H1 (cell line): ENCODE results near the gene FAM171A1. TPM values are rescaled to one million over a fixed set of nuclear protein-coding genes. Genes with fewer than 3 reads are reported as not detected.

Experiments used
- CTCF ChIA-PET: fragments of 300-600 bp; sonication (Branson Sonifier 250); formaldehyde crosslinking; loops from one replicate; lab custom pipeline; 2021; ENCODE audit not compliant: partially characterized antibody; lab: Charles Lee
- POLR2A ChIA-PET: fragments of 300-600 bp; sonication (Branson Sonifier 250); formaldehyde crosslinking; loops from one replicate; lab custom pipeline; 2021; ENCODE audit warnings: inconsistent platforms; ENCODE audit not compliant: partially characterized antibody; lab: Charles Lee
- DNase-seq, 2 experiments: peaks; one replicate each; pipeline versions ENCODE4 v3.0.0 to v3.0.0-alpha.2; 2010 to 2022; ENCODE audit warnings: low spot score in 2 of 2, low read depth in 1 of 2, mixed read lengths in 1 of 2
- FAIRE-seq: peaks from 2 replicates; lab custom pipeline; 2011; peaks lifted over from hg19 to GRCh38; lab: Jason Lieb, UNC
- H2AFZ ChIP-seq: 2 replicates; pipeline ENCODE4 v1.8.1; 2012; ENCODE audit warnings: low read length, inconsistent platforms
- H2AK5ac ChIP-seq: 2 replicates; pipeline ENCODE4 v1.6.1; 2013; ENCODE audit warnings: low read depth, low read length
- H2BK120ac ChIP-seq: replicated peaks from 2 replicates; pipeline ENCODE3; 2013; ENCODE audit warnings: low read depth, low read length, inconsistent platforms
- H2BK12ac ChIP-seq: 2 replicates; pipeline ENCODE4 v1.6.1; 2013; ENCODE audit warnings: low read depth, low read length
- H2BK15ac ChIP-seq: 2 replicates; pipeline ENCODE4 v1.6.1; 2013; ENCODE audit warnings: low read length
- H2BK20ac ChIP-seq: 2 replicates; pipeline ENCODE4 v1.6.1; 2013; ENCODE audit warnings: low read length
- H2BK5ac ChIP-seq: 2 replicates; pipeline ENCODE4 v1.6.1; 2013; ENCODE audit warnings: low read depth, low read length
- H3K14ac ChIP-seq: 2 replicates; pipeline ENCODE4 v1.6.1; 2013; ENCODE audit warnings: inconsistent platforms; ENCODE audit not compliant: insufficient read length
- H3K18ac ChIP-seq: 2 replicates; pipeline ENCODE4 v1.6.1; 2013; ENCODE audit warnings: low read length; ENCODE audit errors: extremely low read depth
- H3K23ac ChIP-seq: 2 replicates; pipeline ENCODE4 v1.6.1; 2013; ENCODE audit warnings: inconsistent platforms; ENCODE audit not compliant: insufficient read length
- H3K23me2 ChIP-seq: 2 replicates; pipeline ENCODE4 v1.6.1; 2013; ENCODE audit warnings: low read depth, low read length
- H3K27ac ChIP-seq: 2 replicates; pipeline ENCODE4 v1.6.1; 2011; ENCODE audit warnings: low read depth, low read length, inconsistent platforms
- H3K27me3 ChIP-seq, 4 experiments: replicated peaks in 1 of 4; 1 replicate in 1 of 4; 2 replicates in 3 of 4; pipeline versions ENCODE4 v1.6.1 to v1.8.1; 2011 to 2013; ENCODE audit warnings: low read length in 3 of 4, mild to moderate bottlenecking in 3 of 4, inconsistent platforms in 2 of 4, mixed read lengths in 2 of 4, moderate library complexity in 1 of 4; ENCODE audit not compliant: control insufficient read depth in 3 of 4, insufficient read depth in 3 of 4; ENCODE audit errors: extremely low read depth in 1 of 4
- H3K36me3 ChIP-seq, 4 experiments: 2 replicates each; pipeline versions ENCODE4 v1.6.1 to v1.8.1; 2011 to 2013; ENCODE audit warnings: mild to moderate bottlenecking in 4 of 4, low read length in 3 of 4, moderate library complexity in 2 of 4, control low read depth in 1 of 4, inconsistent platforms in 1 of 4; ENCODE audit not compliant: insufficient read depth in 4 of 4, control insufficient read depth in 2 of 4
- H3K4ac ChIP-seq: replicated peaks from 2 replicates; pipeline ENCODE3; 2013; ENCODE audit warnings: low read length, low read depth, mixed read lengths, inconsistent platforms; ENCODE audit not compliant: insufficient read length
- H3K4me1 ChIP-seq, 4 experiments: replicated peaks in 1 of 4; 1 replicate in 1 of 4; 2 replicates in 3 of 4; pipeline versions ENCODE4 v1.6.1 to v1.8.1; 2011 to 2013; ENCODE audit warnings: low read length in 3 of 4, inconsistent platforms in 2 of 4, mixed read lengths in 1 of 4; ENCODE audit not compliant: insufficient read depth in 4 of 4, control insufficient read depth in 3 of 4
- H3K4me2 ChIP-seq, 2 experiments: 2 replicates each; pipeline versions ENCODE4 v1.6.1 to v1.8.1; 2011 to 2013; ENCODE audit warnings: low read depth in 2 of 2, low read length in 2 of 2, control low read depth in 1 of 2, inconsistent platforms in 1 of 2, mild to moderate bottlenecking in 1 of 2; ENCODE audit not compliant: insufficient read depth in 1 of 2
- H3K4me3 ChIP-seq, 4 experiments: fragments of 200-600, 300-600 bp in 1 of 4; sonication (generic), shearing (Covaris generic), sonication (Bioruptor Twin) in 1 of 4; 2 replicates each; pipeline versions ENCODE4 v1.5.1 to v1.8.1; 2011 to 2016; ENCODE audit warnings: low read length in 4 of 4, low read depth in 3 of 4, control low read depth in 2 of 4, inconsistent platforms in 2 of 4, mild to moderate bottlenecking in 2 of 4, mixed read lengths in 1 of 4, moderate library complexity in 1 of 4; ENCODE audit not compliant: insufficient read depth in 2 of 4; ENCODE audit errors: extremely low read depth in 1 of 4
- H3K56ac ChIP-seq: replicated peaks from 2 replicates; pipeline ENCODE3; 2013; ENCODE audit warnings: low read depth, mild to moderate bottlenecking, mixed read lengths, low read length, inconsistent platforms; ENCODE audit not compliant: insufficient read length
- H3K79me1 ChIP-seq: 2 replicates; pipeline ENCODE4 v1.6.1; 2013; ENCODE audit warnings: low read depth, low read length, control low read depth
- H3K79me2 ChIP-seq, 2 experiments: 2 replicates each; pipeline versions ENCODE4 v1.6.1 to v1.8.1; 2012 to 2013; ENCODE audit warnings: low read length in 2 of 2, mild to moderate bottlenecking in 2 of 2, inconsistent platforms in 1 of 2; ENCODE audit not compliant: insufficient read depth in 2 of 2, control insufficient read depth in 1 of 2
- H3K9ac ChIP-seq, 4 experiments: replicated peaks in 1 of 4; 1 replicate in 1 of 4; 2 replicates in 3 of 4; pipeline versions ENCODE4 v1.6.1 to v1.8.1; 2011 to 2013; ENCODE audit warnings: low read depth in 3 of 4, low read length in 3 of 4, control low read depth in 2 of 4, mild to moderate bottlenecking in 2 of 4, moderate library complexity in 2 of 4, inconsistent platforms in 1 of 4; ENCODE audit errors: extremely low read depth in 1 of 4
- H3K9me3 ChIP-seq, 2 experiments: 2 replicates each; pipeline versions ENCODE4 v1.6.1 to v1.8.1; 2012 to 2013; ENCODE audit warnings: mild to moderate bottlenecking in 2 of 2, moderate library complexity in 2 of 2, control low read depth in 1 of 2, inconsistent platforms in 1 of 2, low read depth in 1 of 2, low read length in 1 of 2, mixed read lengths in 1 of 2; ENCODE audit not compliant: insufficient read depth in 2 of 2
- H4K20me1 ChIP-seq, 2 experiments: replicated peaks in 1 of 2; 2 replicates each; pipeline versions ENCODE3 to v1.8.1; 2011 to 2013; ENCODE audit warnings: inconsistent platforms in 2 of 2, low read length in 2 of 2, mild to moderate bottlenecking in 1 of 2; ENCODE audit not compliant: insufficient read depth in 2 of 2, control insufficient read depth in 1 of 2
- H4K5ac ChIP-seq: 2 replicates; pipeline ENCODE4 v1.6.1; 2013; ENCODE audit warnings: low read length, low read depth, mixed read lengths, inconsistent platforms; ENCODE audit not compliant: insufficient read length
- H4K8ac ChIP-seq: 2 replicates; pipeline ENCODE4 v1.8.0; 2013; ENCODE audit warnings: mild to moderate bottlenecking, moderate library complexity, low read length, inconsistent platforms; ENCODE audit not compliant: insufficient read depth; ENCODE audit errors: extremely low read depth
- H4K91ac ChIP-seq: replicated peaks from 2 replicates; pipeline ENCODE3; 2013; ENCODE audit warnings: low read length, mixed read lengths, inconsistent platforms; ENCODE audit not compliant: insufficient read length
- ATF3 ChIP-seq: IDR thresholded peaks from 2 replicates; pipeline ENCODE4 v1.6.1; 2011; ENCODE audit warnings: low read depth, mild to moderate bottlenecking, low read length; ENCODE audit not compliant: insufficient read depth
- BCL11A ChIP-seq, 2 experiments: IDR thresholded peaks; one replicate each; pipeline ENCODE4 v1.6.1; 2011; ENCODE audit warnings: low read depth in 2 of 2, low read length in 2 of 2, mild to moderate bottlenecking in 2 of 2
- CHD1 ChIP-seq: IDR thresholded peaks from 2 replicates; pipeline ENCODE4 v1.6.1; 2012; ENCODE audit warnings: low read depth, low read length, improper control_type of control experiment
- E2F6 ChIP-seq: IDR thresholded peaks from 2 replicates; pipeline ENCODE4 v1.6.1; 2012; ENCODE audit warnings: inconsistent platforms
- EP300 ChIP-seq, 2 experiments: IDR thresholded peaks; 1 replicate in 1 of 2; 2 replicates in 1 of 2; pipeline ENCODE4 v1.6.1; 2011 to 2012; ENCODE audit warnings: low read depth in 2 of 2, low read length in 2 of 2, mild to moderate bottlenecking in 2 of 2, borderline replicate concordance in 1 of 2, inconsistent platforms in 1 of 2, moderate library complexity in 1 of 2
- GABPA ChIP-seq: IDR thresholded peaks from 2 replicates; pipeline ENCODE4 v1.6.1; 2011; ENCODE audit warnings: mild to moderate bottlenecking, low read length, moderate library complexity, borderline replicate concordance; ENCODE audit not compliant: insufficient read depth
- KDM1A ChIP-seq: fragments of 200-600, 300-600 bp; sonication (generic); IDR thresholded peaks from 2 replicates; pipeline ENCODE4 v1.7.1; 2016; ENCODE audit warnings: mild to moderate bottlenecking, low read length, borderline replicate concordance
- POLR2AphosphoS5 ChIP-seq: IDR thresholded peaks from 2 replicates; pipeline ENCODE4 v1.6.1; 2011; ENCODE audit warnings: low read depth, low read length
- RXRA ChIP-seq: IDR thresholded peaks from 2 replicates; pipeline ENCODE4 v1.6.1; 2011; ENCODE audit warnings: low read depth, mild to moderate bottlenecking, low read length, moderate library complexity; ENCODE audit not compliant: insufficient read depth
- TAF7 ChIP-seq: optimal IDR thresholded peaks from 2 replicates; pipeline ENCODE3; 2011; ENCODE audit warnings: low read depth, mild to moderate bottlenecking, inconsistent platforms, low read length, moderate library complexity, borderline replicate concordance
- TCF12 ChIP-seq: IDR thresholded peaks from 2 replicates; pipeline ENCODE4 v1.6.1; 2011; ENCODE audit warnings: low read depth, mild to moderate bottlenecking, low read length
- WGBS, 2 experiments: shearing (Covaris generic) in 1 of 2; methylation state at CpG; one replicate each; pipeline versions ENCODE4 v1.1.6 to v1.1.7; 2013 to 2015; ENCODE audit warnings: low lambda C conversion rate in 2 of 2, mixed read lengths in 2 of 2, inconsistent platforms in 1 of 2, low coverage in 1 of 2, missing lambda C conversion rate in 1 of 2; ENCODE audit not compliant: insufficient replicate concordance in 2 of 2, insufficient coverage in 1 of 2, insufficient read length in 1 of 2; ENCODE audit errors: extremely low coverage in 1 of 2, missing lambda C conversion rate in 1 of 2; 5-methylcytosine and 5-hydroxymethylcytosine counted together
- polyA plus RNA-seq, 7 experiments: library from polyadenylated mRNA; depleted of rRNA in 3 of 7; stranded (reverse) in 5 of 7; unstranded in 2 of 7; fragments of >200 nt in 5 of 7; fragments of 200-250 nt in 2 of 7; gene quantifications; 1 replicate in 5 of 7; 2 replicates in 1 of 7; 4 replicates in 1 of 7; pipeline versions ENCODE4 v1.2.1 to v1.2.3, GENCODE V29; 2011 to 2013; ENCODE audit warnings: missing spikeins in 2 of 7, mixed read lengths in 2 of 7
- total RNA-seq: library from RNA; stranded (reverse); fragmentation: NEBNext Ultra II Directional; extraction: Animal tissue kit (Norgen Biotek cat#: 25700); gene quantifications from 2 replicates; pipeline ENCODE4 v1.2.1, GENCODE V29; 2021

The FAM171A1 gene
- total and polyA plus RNA-seq, 2 of the 8 experiments (the other 6 are each of a cell fraction or from before 2014, with no cell fraction given), result 26.6 to 42.1 TPM

GRCh38 chr10:15238555-15239335 is 132.3 kb downstream of the FAM171A1 start:
- H3K14ac ChIP-seq, result no peak overlapping the region
- no peak overlapping the region for H3K4me3 ChIP-seq
- no peak overlapping the region for H2BK120ac ChIP-seq
- H3K23ac ChIP-seq, result no peak overlapping the region
- H3K9ac ChIP-seq, result no peak overlapping the region
- H3K4me1 ChIP-seq, result no peaks in the 10 kb centered on the region
- H3K56ac ChIP-seq, result no peak overlapping the region
- no peak overlapping the region for H3K18ac ChIP-seq
- CTCF ChIA-PET, result interaction anchor here (0.6 to 2.9 kb wide), 5 partner anchors 9 to 46 kb away, joined by 3 to 11 read pairs (median 3); no protein-coding TSS in a partner anchor
- no peak overlapping the region for H4K5ac ChIP-seq
- no peak overlapping the region for H2AK5ac ChIP-seq
- H2BK12ac ChIP-seq, result no peak overlapping the region
- no peak for TF ChIP-seq KDM1A
- no peak for TF ChIP-seq RXRA
- no peak for TF ChIP-seq ATF3
- no peak for TF ChIP-seq TAF7
- no peak for TF ChIP-seq POLR2AphosphoS5
- TF ChIP-seq CHD1, result no peak
- no peak for TF ChIP-seq E2F6
- TF ChIP-seq BCL11A (IDR thresholded peaks at IDR 0.05; ENCODE audit: low read depth in 2 of 2, low read length in 2 of 2), result no peak
- TF ChIP-seq GABPA, result no peak
- no peak for TF ChIP-seq TCF12
- no peak for TF ChIP-seq EP300 (IDR thresholded peaks at IDR 0.05; ENCODE audit: borderline replicate concordance in 1 of 2, low read depth in 2 of 2, low read length in 2 of 2)
- no peak overlapping the region for H4K91ac ChIP-seq
- no peak overlapping the region for H3K4ac ChIP-seq
- H4K20me1 ChIP-seq, result peaks cover 0 to 1% of the 10 kb centered on the region in 2 experiments
- H3K79me2 ChIP-seq, result no peaks in the 10 kb centered on the region
- no peaks in the 10 kb centered on the region for H3K27me3 ChIP-seq
- no peak overlapping the region for H2BK5ac ChIP-seq
- no peak for FAIRE-seq
- H3K9me3 ChIP-seq, result no peaks in the 10 kb centered on the region
- H3K4me2 ChIP-seq, result no peak overlapping the region
- no peaks in the 10 kb centered on the region for H3K36me3 ChIP-seq
- H3K79me1 ChIP-seq, result no peaks in the 10 kb centered on the region
- no peak overlapping the region for H2AFZ ChIP-seq
- no peak overlapping the region for H2BK15ac ChIP-seq
- H2BK20ac ChIP-seq, result no peak overlapping the region
- POLR2A ChIA-PET, result interaction anchor here (0.6 to 0.9 kb wide), 2 partner anchors 14 to 51 kb away, joined by 3 read pairs; no protein-coding TSS in a partner anchor
- no peaks in the 10 kb centered on the region for H3K23me2 ChIP-seq
- H3K27ac ChIP-seq, result no peak overlapping the region
- H4K8ac ChIP-seq, result no peak overlapping the region
- DNase-seq, result no peak
- 89% methylated on average over 12 of the region's 12 CpGs; no CpG with 5 or more reads in 1 of the 2 experiments for WGBS, 2 experiments
